HG03442 (cell line): ENCODE measurements around the gene EIF5A.

ENCODE experiments used
- ATAC-seq: cut with Tn5 transposase; IDR thresholded peaks from one replicate; pipeline ENCODE4 v1.9.1; 2021; ENCODE audit warnings: mild to moderate bottlenecking, moderate library complexity; ENCODE audit not compliant: unreplicated experiment

Gene EIF5A

GRCh38 chr17:7284911-7285310 lies 22.5 kb upstream of the EIF5A start:
- ATAC-seq: no peak

GRCh38 chr17:7285679-7286078 lies 21.7 kb upstream of the EIF5A start:
- ATAC-seq: no peak

- ATAC-seq: no peak
Observed at GRCh38 chr17:7289256-7290032, 18.0 kb upstream of the EIF5A start.

- ATAC-seq: no peak
Observed at GRCh38 chr17:7290166-7290565, 17.3 kb upstream of the EIF5A start.

GRCh38 chr17:7290685-7291084 lies 16.7 kb upstream of the EIF5A start:
- ATAC-seq: no peak

DNA sequence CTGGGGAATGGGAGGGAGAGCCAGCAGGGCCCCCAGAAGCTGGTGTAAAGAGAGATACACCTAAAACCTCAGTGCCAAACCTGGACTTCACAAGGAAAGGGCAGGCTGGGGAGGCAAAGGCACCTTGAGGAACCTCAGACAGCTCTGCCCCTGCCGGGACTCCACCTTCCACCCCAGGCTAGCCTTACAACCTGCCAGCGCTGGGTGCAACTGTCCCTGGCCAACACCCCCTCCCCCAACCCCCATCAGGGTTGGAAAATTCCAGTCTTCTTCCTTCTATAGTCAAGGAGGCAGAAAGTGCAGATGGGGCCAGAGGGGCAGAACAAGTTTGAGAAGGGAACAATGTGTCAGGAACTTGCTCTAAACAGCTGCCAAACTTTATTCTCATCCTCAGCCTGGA lies 15.2 kb upstream of the EIF5A start:
- no peak for ATAC-seq

- ATAC-seq: no peak
Observed at GRCh38 chr17:7292729-7293128, 14.7 kb upstream of the EIF5A start.

DNA sequence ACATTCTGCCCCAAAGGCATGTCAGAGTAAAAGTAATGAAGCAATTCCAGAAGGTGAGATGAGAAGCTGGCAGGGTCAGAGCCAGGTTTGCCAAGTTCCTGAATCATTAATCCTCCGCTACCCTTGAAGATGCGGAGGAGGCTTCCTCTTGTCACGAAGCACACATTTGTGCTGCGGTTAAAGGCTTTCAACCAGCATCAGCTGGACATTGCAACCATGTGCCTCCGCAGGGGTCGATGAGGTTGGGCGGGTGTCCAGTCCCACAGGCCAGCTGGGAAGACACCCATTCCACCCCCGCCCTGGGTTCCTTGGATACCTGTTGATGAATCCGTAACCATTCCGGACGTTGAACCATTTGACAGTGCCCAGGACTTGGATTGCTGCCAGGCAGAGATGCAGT lies 14.3 kb upstream of the EIF5A start:
- ATAC-seq: no peak

GRCh38 chr17:7293816-7294613 lies 13.4 kb upstream of the EIF5A start:
- no peak for ATAC-seq

- no peak for ATAC-seq
Observed at GRCh38 chr17:7294614-7295153, 12.7 kb upstream of the EIF5A start, which contains the start of gene YBX2. Gene YBX2 (minus strand): TSS chr17:7294639. CDS start chr17:7294500, 139 bp downstream.

DNA sequence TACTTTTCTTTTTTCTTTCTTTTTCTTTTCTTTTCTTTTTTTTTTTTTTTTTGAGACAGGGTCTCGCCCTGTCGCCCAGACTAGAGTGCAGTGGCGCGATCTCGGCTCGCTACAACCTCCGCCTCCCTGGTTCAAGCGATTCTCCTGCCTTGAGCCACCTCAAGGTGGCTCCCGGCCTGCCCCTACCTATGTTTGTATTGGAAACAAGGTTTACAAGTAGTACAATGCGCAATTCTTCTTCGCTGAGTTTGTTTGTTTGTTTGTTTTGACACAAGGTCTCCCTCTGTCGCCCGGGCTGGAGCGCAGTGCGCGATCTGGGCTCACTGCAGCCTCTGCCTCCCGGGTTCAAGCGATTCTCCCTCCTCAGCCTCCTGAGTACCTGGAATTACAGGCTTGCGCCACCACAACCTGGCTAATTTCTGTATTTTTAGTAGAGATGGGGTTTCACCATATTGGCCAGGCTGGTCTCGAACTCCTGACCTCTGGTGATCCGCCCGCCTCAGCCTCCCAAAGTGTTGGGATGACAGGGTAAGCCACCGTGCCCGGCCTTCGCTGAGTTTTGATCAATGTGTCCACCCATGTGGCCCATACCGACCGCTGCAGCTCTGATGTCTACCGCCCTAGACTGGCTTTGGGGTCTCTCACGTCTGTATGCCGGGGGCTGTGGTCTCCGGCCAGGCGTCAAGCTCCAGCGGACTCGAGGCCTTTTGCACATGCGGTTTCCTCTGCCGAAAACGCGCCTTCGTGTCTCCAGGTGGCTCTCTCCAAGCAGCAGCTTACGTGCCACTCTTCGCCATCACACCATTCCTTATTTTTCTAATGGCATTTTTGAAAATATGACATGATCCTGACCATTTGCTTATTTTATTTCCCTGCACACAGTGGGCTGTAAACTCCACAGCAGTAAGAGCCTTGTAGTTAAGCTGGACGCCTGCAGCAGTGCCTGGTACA lies 11.9 kb upstream of the EIF5A start:
- no peak for ATAC-seq

- ATAC-seq: no peak
Observed at GRCh38 chr17:7296189-7296861, 11.1 kb upstream of the EIF5A start.

- no peak for ATAC-seq
Observed at GRCh38 chr17:7304179-7304578, 3.2 kb upstream of the EIF5A start.

- ATAC-seq: peak; percentile 6
Observed at GRCh38 chr17:7307686-7308624, 527 bp downstream of the EIF5A start.

GRCh38 chr17:7308625-7309433 lies 1.4 kb downstream of the EIF5A start:
- ATAC-seq: no peak

GRCh38 chr17:7309628-7310027 lies 2.2 kb downstream of the EIF5A start:
- no peak for ATAC-seq

- no peak for ATAC-seq
Observed at GRCh38 chr17:7311110-7311705, 3.8 kb downstream of the EIF5A start.
